22Rv1 (cell line): ENCODE results near the gene COPRS.

Source experiments
- ZFX ChIP-seq: fragments of 450-650 bp; IDR thresholded peaks from 2 replicates; pipeline ENCODE4 v1.6.1; 2017; ENCODE audit warnings: antibody characterized with exemption, borderline replicate concordance
- TF ChIP-seq, protein P1 (sequence below): fragments of 450-650 bp; IDR thresholded peaks from 2 replicates; pipeline ENCODE4 v1.5.1; 2017; ENCODE audit warnings: mild to moderate bottlenecking

- TF ChIP-seq, protein P1, sequence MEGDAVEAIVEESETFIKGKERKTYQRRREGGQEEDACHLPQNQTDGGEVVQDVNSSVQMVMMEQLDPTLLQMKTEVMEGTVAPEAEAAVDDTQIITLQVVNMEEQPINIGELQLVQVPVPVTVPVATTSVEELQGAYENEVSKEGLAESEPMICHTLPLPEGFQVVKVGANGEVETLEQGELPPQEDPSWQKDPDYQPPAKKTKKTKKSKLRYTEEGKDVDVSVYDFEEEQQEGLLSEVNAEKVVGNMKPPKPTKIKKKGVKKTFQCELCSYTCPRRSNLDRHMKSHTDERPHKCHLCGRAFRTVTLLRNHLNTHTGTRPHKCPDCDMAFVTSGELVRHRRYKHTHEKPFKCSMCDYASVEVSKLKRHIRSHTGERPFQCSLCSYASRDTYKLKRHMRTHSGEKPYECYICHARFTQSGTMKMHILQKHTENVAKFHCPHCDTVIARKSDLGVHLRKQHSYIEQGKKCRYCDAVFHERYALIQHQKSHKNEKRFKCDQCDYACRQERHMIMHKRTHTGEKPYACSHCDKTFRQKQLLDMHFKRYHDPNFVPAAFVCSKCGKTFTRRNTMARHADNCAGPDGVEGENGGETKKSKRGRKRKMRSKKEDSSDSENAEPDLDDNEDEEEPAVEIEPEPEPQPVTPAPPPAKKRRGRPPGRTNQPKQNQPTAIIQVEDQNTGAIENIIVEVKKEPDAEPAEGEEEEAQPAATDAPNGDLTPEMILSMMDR = no peak
- TF ChIP-seq ZFX = no peak
Observed at GRCh38 chr17:31820691-31821435, 38.2 kb downstream of the COPRS start.
